ENCODE data around the gene HSPA2.
"Not testable (repeated sequence)": the region's sequence is repeated elsewhere in the genome, so short reads cannot be mapped to it uniquely, and the experiment has no call there.

HSPA2 gene

DNA sequence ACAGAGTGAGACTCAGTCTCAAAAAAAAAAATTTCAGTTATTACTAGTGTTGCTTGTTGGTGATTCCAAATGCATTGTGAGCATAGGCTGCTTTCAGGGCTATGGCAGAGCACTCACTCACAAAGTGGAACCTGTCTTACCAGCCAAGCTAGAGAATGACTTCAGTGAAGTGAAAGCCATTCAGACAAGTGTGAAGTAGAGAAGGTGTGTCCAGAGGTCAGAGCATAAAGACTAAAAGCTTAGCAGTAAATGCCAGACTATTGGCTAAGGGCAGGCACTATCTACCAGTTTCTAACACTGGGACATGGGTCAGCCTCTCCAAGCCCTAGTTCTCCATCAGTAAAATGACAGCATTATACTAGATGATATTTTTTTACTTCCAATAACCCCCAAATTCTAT is 21.9 kb downstream of the HSPA2 start:
- DNase-seq, result no peak

DNA sequence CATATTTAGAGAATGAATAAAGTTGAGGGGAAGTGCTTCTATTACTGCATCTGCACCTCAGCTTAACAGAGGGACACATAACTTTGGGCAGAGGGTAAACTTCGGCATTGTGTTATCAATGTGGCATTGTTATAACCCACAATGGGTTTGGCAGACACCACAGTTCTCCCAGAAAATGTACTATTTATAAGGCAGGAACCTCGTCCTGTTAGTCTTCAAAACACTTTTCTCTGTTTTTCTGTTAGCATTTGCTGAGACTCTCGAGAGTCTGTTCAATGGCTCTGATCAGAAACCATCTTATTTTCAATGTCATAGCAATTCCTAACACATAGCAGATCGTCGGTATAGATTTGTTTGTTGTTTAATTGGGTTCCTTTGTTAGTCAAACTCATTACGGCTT is 23.2 kb downstream of the HSPA2 start:
- DNase-seq, result peak in 1 of 2 donors; percentile 60

DNA sequence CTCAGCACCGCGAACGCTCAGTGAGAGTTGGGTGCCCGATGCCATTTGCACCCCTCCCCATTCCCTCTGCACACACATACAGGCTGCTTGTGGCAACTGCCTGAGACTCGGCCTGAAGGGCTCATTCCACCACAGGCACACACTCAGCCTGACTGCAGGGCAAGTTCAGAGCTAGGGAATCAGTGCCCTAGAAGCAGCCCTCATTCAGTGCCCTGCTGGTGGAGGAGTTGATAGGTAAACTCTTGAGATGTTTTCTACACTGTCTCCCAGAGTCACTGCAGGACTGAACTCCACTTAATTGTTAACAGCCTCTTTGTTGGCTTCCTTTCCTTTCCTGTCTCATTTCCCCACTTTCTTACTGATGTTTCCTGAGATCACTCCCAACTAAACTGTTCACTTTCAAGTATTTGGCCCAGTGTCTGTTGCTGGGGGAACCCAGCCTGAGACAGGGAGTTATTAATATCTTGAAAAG is 26.1 kb downstream of the HSPA2 start:
- peak in 1 of 2 donors; percentile 34 for DNase-seq

DNA sequence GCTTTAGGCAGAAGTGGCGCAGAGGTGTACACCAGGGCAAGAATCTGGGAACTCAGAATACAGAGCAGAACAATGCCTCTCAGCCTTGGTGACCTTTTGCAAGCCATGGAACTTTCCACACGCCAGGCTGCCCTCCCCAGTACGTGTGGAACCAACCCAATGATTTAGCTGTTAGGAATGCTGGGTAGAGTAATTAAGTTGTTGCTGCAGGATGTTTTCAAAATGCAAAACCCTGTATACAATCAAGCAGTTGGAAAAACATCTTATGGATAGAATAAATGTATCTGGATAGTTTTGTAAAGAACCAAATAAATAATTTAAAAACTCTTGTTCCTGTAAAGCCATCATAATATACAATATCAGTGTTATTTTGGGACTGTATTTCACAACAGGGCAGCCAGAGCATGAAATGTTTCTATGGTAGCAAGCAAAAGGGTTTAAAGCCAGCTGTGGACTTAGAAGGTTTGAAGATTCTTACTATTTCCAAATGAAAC is 28.6 kb downstream of the HSPA2 start:
- peak; percentile 65 to 70 for DNase-seq

DNA sequence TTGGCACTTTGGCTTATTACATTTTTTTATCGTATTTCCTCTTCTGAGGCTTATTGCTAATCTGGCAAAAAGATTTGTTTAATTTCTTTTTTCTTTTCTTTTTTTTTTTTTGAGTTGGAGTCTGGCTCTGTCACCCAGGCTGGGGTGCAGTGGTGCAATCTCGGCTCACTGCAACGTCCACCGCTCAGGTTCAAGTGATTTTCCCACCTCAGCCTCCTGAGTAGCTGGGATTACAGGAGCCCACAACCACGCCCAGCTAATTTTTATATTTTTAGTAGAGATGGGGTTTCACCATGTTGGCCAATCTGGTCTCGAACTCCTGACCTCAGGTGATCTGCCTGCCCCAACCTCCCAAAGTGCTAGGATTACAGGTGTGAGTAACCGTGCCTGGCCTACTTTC is 29.1 kb downstream of the HSPA2 start:
- DNase-seq, result not testable (repeated sequence)

DNA sequence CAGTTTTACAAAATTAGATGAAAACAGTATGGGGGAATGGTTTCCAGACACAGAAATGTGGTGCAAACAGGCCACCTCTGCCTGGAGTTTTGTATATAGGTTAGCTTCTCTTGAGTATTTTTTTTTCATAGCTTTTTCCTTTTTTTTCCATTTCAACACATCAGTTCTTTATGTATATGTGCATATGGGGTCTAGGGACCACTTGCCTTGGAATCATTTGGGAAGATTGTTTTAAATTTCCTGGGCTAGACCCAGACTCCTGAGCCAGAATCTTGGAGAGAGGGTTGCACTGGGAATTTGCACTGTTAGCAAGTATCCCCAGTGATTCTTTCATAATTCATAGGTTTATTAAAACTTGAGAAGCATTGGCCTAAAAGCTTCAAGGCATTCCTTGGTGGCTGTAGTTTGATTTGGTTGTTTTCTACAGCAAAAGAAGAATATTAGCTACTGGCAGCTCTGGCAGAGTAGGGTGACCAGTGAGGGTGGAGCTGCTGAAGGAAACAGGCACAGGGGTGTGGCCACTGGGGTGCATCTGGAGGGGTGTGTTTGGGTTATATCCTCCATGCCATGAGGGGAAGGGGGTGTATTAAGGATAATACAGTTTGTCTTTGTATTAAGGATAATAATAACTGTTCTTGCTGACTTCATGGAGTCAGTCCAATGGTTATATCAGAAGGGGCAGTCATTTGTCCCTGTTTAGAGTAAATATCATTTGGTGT is 32.0 kb downstream of the HSPA2 start:
- peak in 1 of 2 donors; percentile 15 for DNase-seq

DNA sequence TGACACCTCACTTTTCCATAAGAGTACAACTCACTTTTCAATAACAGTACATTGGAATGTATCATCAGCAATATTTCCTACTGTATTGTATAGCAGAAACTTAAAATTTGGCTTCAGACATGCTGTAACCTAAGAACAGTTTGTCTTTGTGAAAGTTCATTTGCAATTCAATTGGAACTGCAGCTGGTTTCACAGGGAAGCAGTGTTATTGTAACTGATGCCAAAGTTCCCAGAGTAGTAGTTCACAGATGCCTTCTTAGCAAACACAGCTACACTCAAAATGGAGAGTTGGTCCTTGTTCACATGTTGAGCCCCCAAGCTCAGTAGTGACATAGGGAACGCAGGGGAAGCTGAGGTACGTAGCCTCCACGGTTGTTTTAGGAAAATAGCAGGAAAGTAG is 32.6 kb downstream of the HSPA2 start:
- peak; percentile 56 to 98 for DNase-seq

DNA sequence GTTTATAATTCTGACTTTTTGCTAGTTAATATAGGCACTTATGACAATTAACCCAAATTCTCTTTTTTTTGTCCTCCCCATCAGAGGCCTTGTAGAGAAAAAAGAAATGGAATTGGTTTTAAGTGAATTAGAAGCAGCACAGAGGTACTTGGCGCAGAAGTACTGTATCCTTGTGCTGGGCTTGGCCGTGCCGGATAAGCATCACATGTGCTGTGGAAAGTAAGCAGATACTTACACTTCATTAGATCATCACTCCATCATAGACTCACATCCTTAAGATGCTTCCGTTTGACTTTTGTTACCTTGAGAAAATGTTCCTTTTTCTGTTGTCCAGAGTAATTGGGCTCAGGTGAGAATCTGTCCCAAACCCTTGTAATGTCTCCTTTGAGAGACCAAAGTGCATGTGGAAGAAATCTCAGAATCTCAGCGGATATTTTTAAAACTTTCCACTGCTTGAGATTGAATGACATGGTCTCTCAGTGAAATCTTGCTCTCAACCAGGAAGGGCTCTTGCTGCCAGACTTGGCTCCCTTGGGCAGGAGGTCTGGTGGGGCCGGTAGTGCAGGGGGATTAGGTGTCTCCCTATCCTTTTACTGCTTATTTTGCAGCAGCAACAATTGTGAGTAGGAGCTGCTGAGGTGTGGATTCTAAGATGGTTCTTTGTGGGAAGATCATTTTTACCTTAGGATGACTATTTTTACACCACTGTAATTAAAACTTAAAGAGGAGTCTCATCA is 34.0 kb downstream of the HSPA2 start:
- no peak for DNase-seq

DNA sequence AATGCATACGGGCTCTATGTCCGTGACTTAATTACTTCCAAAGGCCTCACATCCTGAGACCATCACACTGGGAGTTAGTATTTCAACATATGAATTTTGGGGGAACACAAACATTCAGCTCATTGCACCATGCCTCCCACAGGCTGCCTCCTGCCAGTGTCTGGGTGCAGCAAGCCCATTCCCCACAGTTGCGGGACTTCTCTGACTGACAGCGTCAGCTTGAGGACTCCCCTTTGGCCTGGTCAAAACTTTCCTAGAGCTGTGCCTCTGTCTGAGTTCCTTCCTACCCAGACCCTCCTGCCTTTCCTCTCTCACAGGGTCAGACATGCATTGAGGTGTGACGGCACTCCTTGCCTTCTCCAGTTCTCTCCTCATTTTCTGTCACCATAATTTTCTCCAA is 36.7 kb downstream of the HSPA2 start:
- DNase-seq, result no peak

DNA sequence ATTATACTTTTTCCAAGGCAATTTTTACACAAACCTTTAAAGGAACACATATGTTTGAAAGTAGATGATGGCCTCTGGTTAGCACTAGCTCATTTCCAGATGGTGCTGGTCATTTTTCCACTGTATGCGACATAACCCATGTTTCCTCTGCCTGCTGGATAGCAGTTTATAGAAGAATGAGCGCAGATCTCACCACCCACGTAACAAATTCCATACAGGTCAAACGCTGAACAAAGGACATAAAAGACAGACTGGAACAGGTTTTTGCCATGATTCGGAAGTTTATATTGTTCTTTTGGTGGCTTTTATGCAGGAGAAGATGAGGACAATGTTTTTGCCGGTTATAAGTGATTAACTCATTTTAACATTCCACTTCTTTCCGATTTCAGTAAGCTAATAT is 39.9 kb downstream of the HSPA2 start:
- DNase-seq, result no peak

DNA sequence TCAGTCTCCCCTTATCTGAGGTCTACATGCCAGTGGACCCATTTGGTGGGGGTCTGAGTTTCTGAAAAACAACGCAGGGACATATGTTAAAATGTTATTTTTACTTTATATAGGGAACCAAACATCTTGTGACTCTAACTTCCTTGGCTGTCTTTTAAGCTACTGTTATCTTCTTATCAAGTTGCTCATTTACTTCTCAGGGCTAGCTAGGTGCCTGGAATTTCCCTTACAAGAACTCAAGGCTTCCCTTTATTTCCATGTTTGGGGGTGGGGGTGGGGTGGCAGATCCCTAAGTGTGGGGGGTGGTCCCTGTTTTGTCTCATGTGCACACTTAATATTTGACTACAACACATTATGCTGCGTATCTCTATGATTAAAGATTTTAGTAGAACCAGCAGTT is 40.8 kb downstream of the HSPA2 start:
- DNase-seq, result no peak

DNA sequence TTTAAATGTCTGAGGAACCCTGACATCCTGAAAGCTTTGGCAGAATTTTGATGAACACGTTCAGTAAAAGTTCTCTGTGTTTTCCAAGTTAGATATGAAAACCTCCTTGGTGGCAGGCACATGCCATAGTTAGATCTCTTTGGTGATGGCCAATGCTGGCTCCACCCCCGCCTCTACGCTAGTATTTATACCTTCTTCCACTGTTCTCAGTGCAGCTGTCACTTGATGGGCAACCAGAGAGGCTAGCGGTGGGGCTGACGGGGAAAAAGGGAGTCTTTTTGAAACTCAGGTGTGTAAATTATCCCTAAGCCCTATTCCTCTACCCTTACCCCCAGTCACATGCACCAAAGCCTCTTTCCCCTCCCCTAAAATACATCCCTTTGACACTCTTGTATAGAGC is 41.3 kb downstream of the HSPA2 start:
- DNase-seq, result no peak

DNA sequence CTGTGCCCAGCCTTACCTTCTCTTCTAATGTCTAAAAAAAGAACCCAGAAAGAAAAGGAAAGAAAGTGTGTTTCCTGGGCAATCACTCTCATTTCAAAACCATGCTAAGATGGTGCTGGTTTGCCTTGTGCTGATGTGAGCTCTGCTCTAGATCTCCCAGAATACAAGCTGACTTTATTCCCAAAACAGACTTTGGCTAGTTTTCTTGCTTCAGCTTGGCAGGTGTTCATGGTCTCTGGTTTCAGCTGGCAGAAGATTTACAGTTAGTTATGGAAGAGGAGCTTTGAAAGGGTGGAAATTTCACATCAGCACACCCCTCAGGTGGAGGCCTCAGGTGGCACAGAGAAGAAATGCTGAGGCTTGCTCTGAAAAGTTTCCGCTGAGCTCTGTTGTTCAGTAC is 43.6 kb downstream of the HSPA2 start:
- DNase-seq, result peak in 1 of 2 donors; percentile 13

DNA sequence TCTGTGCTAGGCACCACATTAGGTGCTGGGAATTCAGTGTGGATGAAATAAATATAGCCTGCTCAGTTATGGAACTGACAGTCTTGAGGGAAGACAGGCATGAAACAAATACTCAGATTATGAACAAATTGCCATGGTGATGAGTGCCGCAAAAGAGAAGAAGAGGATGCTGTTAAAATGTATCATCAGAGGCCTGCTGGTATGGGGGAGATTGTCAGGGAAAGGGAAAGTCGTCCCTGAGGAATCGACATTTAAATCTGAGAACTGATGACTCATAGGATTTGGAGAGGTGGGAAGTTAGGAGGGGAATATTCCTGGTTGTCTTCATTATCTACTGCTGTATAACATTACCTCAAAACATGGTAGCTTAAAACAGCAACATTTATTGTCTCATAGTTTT is 51.3 kb downstream of the HSPA2 start:
- DNase-seq, result no peak
